Esophagus (tissue), 2 donors: Measurements from ENCODE around the gene PAK5. TPM values are rescaled to one million over a fixed set of nuclear protein-coding genes. Genes with fewer than 3 reads are reported as not detected.

ENCODE experiments used
- H3K27ac ChIP-seq, 2 donors: one replicate each; pipeline ENCODE4 v1.5.1; 2013; ENCODE audit warnings: low read depth in 2 of 2, mild to moderate bottlenecking in 2 of 2, inconsistent platforms in 1 of 2, low read length in 1 of 2, moderate library complexity in 1 of 2
- H3K27me3 ChIP-seq, 2 donors: one replicate each; pipeline ENCODE4 v1.6.1; 2013; ENCODE audit warnings: low read length in 2 of 2, control low read depth in 1 of 2, mild to moderate bottlenecking in 1 of 2; ENCODE audit not compliant: insufficient read depth in 2 of 2, control insufficient read depth in 1 of 2
- H3K36me3 ChIP-seq, 2 donors: one replicate each; pipeline ENCODE4 v1.6.1; 2013; ENCODE audit warnings: low read length in 1 of 2; ENCODE audit not compliant: control insufficient read depth in 2 of 2, insufficient read depth in 2 of 2
- H3K4me1 ChIP-seq, 2 donors: one replicate each; pipeline ENCODE4 v1.6.1; 2013; ENCODE audit warnings: low read length in 1 of 2; ENCODE audit not compliant: control insufficient read depth in 2 of 2, insufficient read depth in 2 of 2
- H3K4me3 ChIP-seq, 2 donors: one replicate each; pipeline ENCODE4 v1.5.1; 2013; ENCODE audit warnings: low read length in 2 of 2, mild to moderate bottlenecking in 2 of 2, low read depth in 1 of 2, moderate library complexity in 1 of 2
- H3K9me3 ChIP-seq, 2 donors: one replicate each; pipeline ENCODE4 v1.6.1; 2013; ENCODE audit warnings: mild to moderate bottlenecking in 2 of 2, low read depth in 1 of 2, low read length in 1 of 2, moderate library complexity in 1 of 2; ENCODE audit not compliant: control insufficient read depth in 2 of 2, insufficient read depth in 1 of 2
- WGBS, 2 donors: extraction: QIAGEN DNeasy Blood & Tissue Kit; methylation state at CpG; one replicate each; pipeline ENCODE4 v1.1.7; 2013; 5-methylcytosine and 5-hydroxymethylcytosine counted together
- polyA plus RNA-seq, 2 donors: library from polyadenylated mRNA; stranded (reverse); fragments of 200-250 nt; gene quantifications; one replicate each; pipeline ENCODE4 v1.2.3, GENCODE V29; 2013
- donor health status: healthy with polysubstance abuse.
- donor health status: Bipolar disorder and iron deficiency.

Gene PAK5
- polyA plus RNA-seq, 2 donors, result 0.21 to 0.39 TPM

DNA sequence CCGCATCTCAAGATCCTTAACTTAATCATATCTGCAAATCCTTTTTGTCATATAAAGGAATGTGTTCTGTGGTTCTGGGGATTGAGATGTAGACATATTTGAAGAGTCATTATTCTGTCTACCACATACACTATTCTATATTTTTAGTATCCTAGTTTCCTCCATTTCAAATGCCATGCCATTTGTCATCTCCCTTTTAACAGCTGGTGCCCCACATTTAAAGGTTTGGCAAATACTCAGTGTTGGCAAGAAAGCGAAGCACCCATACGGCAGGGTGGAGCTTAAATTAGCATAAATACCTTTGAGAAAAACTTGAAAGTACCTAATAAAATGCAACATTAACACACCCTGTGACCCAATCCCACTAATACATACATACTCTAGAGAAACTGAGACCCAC is 31.7 kb downstream of the PAK5 start:
- H3K27ac ChIP-seq, result no peak overlapping the region
- 82 to 83% methylated on average over 3 of the region's 3 CpGs for WGBS, 2 donors
- H3K36me3 ChIP-seq, result no peaks in the 10 kb centered on the region
- no peaks in the 10 kb centered on the region for H3K4me1 ChIP-seq
- no peaks in the 10 kb centered on the region for H3K9me3 ChIP-seq
- H3K27me3 ChIP-seq, result no peaks in the 10 kb centered on the region
- H3K4me3 ChIP-seq, result no peak overlapping the region

DNA sequence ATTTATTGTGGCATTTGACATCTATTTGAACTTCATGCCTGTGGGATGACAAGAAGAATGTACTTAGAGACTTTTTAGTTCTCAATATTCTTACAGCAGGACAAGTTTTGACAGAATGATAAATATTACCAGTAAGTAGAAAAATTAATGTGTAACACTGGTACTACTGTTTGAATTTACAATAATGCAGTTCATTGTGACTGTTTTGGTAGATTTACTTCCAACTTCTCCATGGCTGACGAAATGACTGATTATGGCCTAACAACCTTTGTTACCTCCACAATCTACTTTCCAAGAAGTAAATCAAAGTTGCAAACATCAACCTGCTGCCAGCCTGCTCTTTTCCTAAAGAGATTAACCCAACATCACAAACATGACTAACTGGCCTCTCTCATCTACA is 38.5 kb downstream of the PAK5 start:
- 39 to 55% methylated on average over 1 of the region's 1 CpG for WGBS, 2 donors

GRCh38 chr20:9794831-9795230 is 44.0 kb downstream of the PAK5 start:
- Histone ChIP-seq H3K27ac (no peak overlapping the region), H3K9me3 (no peaks in the 10 kb centered on the region), H3K27me3 (no peaks in the 10 kb centered on the region), H3K4me1 (no peaks in the 10 kb centered on the region), H3K4me3 (no peak overlapping the region), H3K36me3 (no peaks in the 10 kb centered on the region)
- 93 to 94% methylated on average over 3 of the region's 3 CpGs for WGBS, 2 donors

More for the DNA sequence above, 38.5 kb downstream of the PAK5 start:
- no peaks in the 10 kb centered on the region for H3K4me1 ChIP-seq
- no peaks in the 10 kb centered on the region for H3K36me3 ChIP-seq
- H3K9me3 ChIP-seq, result no peaks in the 10 kb centered on the region
- H3K27ac ChIP-seq, result no peak overlapping the region
- no peaks in the 10 kb centered on the region for H3K27me3 ChIP-seq
- H3K4me3 ChIP-seq, result no peak overlapping the region

DNA sequence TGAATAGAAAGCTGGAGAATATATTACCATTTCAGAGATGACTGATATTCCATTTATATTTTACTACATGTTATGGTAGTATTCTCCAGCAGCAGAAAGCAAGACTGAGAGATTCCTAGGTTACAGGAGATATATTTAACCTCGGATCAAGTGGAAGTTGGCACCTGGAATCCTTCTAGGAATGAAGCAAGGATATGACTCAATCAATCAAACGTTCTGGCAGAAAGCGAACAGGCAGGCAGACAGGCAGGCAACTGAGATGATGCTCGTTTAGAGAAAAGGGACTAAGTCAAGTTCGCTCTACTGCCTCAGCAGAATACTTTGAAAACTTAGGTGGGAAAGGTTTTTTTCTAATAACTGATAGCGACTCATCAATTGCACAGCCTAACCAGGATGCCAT is 46.2 kb downstream of the PAK5 start:
- 63 to 72% methylated on average over 6 of the region's 6 CpGs for WGBS, 2 donors

GRCh38 chr20:9789131-9789530 is 49.7 kb downstream of the PAK5 start:
- Histone ChIP-seq H3K4me3 (no peak overlapping the region), H3K27ac (no peak overlapping the region), H3K27me3 (no peaks in the 10 kb centered on the region), H3K36me3 (no peaks in the 10 kb centered on the region), H3K4me1 (no peaks in the 10 kb centered on the region), H3K9me3 (no peaks in the 10 kb centered on the region)
- 80 to 86% methylated on average over 2 of the region's 2 CpGs for WGBS, 2 donors

More for the DNA sequence above, 46.2 kb downstream of the PAK5 start:
- H3K9me3 ChIP-seq, result no peaks in the 10 kb centered on the region
- H3K36me3 ChIP-seq, result no peaks in the 10 kb centered on the region
- H3K4me1 ChIP-seq, result no peaks in the 10 kb centered on the region
- H3K27me3 ChIP-seq, result no peaks in the 10 kb centered on the region
- H3K4me3 ChIP-seq, result no peak overlapping the region
- no peak overlapping the region for H3K27ac ChIP-seq

DNA sequence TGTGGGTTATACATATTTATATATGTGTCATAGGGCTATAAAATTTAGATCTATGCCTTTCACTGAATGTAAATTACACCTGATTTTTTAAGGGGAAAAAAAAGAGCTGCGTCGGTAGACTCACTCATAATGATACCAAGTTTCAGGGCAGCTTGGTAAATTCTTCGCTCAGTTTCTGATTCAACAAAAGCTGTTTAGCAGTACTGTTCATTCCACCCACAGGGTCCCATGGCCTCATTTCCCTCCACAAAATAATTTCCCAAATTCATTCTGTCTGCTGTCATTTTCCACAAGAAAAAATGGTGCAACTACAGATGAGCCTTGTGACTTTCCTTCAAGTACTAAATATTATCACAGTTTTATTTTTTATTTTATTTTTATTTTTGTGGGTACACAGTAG is 63.7 kb downstream of the PAK5 start:
- Histone ChIP-seq H3K36me3 (no peaks in the 10 kb centered on the region), H3K27ac (no peak overlapping the region), H3K9me3 (no peaks in the 10 kb centered on the region), H3K27me3 (no peaks in the 10 kb centered on the region), H3K4me3 (no peak overlapping the region), H3K4me1 (no peaks in the 10 kb centered on the region)
- WGBS, 2 donors, result 91 to 94% methylated on average over 3 of the region's 3 CpGs

- no peak overlapping the region for H3K4me3 ChIP-seq
- no peaks in the 10 kb centered on the region for H3K36me3 ChIP-seq
- H3K27ac ChIP-seq, result no peak overlapping the region
- 85 to 93% methylated on average over 6 of the region's 6 CpGs for WGBS, 2 donors
- H3K9me3 ChIP-seq, result no peaks in the 10 kb centered on the region
- no peaks in the 10 kb centered on the region for H3K4me1 ChIP-seq
- H3K27me3 ChIP-seq, result no peaks in the 10 kb centered on the region
These were observed 68.9 kb downstream of the PAK5 start for GRCh38 chr20:9769954-9770353.

DNA sequence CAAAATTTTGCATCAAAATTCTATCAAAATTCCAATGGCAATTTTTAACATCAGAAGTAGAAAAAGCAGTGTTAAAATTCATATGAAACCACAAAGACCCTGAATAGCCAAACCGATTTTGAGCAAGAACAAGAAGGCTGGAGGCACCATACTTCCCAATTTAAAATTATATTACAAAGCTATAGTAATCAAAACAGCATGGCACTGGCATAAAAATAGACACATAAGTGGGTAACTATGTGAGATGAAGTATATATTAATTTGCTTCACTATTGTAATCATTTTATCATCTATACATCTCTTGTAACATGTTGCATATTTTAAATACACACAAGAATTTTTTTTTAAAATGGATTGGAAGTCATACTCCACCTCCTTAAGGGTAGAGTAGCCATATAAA is 77.4 kb downstream of the PAK5 start:
- no peak overlapping the region for H3K27ac ChIP-seq
- no peaks in the 10 kb centered on the region for H3K4me1 ChIP-seq
- WGBS, 2 donors, result 80 to 84% methylated on average over 1 of the region's 1 CpG
- H3K36me3 ChIP-seq, result no peaks in the 10 kb centered on the region
- no peaks in the 10 kb centered on the region for H3K9me3 ChIP-seq
- no peak overlapping the region for H3K4me3 ChIP-seq
- H3K27me3 ChIP-seq, result no peaks in the 10 kb centered on the region

GRCh38 chr20:9759392-9759791 is 79.5 kb downstream of the PAK5 start:
- WGBS, 2 donors, result 56 to 69% methylated on average over 4 of the region's 4 CpGs
- Histone ChIP-seq H3K4me3 (no peak overlapping the region), H3K27ac (no peak overlapping the region), H3K4me1 (no peaks in the 10 kb centered on the region), H3K36me3 (no peaks in the 10 kb centered on the region), H3K9me3 (no peaks in the 10 kb centered on the region), H3K27me3 (no peaks in the 10 kb centered on the region)

- no peaks in the 10 kb centered on the region for H3K9me3 ChIP-seq
These were observed 80.1 kb downstream of the PAK5 start for GRCh38 chr20:9758752-9759151.

More at GRCh38 chr20:9758752-9759151, 80.1 kb downstream of the PAK5 start:
- no peak overlapping the region for H3K4me3 ChIP-seq
- H3K27ac ChIP-seq, result no peak overlapping the region
- no peaks in the 10 kb centered on the region for H3K27me3 ChIP-seq
- no peaks in the 10 kb centered on the region for H3K4me1 ChIP-seq
- H3K36me3 ChIP-seq, result no peaks in the 10 kb centered on the region
- 56 to 62% methylated on average over 1 of the region's 1 CpG for WGBS, 2 donors
